GM23338 (cell line): ENCODE data around the gene ADRA2B. TPM values are rescaled to one million over a fixed set of nuclear protein-coding genes. Genes with fewer than 3 reads are reported as not detected.

Experiments
- ATAC-seq: fragments of 200-7000 bp; cut with Tn5 transposase; 3 replicates; pipeline ENCODE4 v1.9.1; 2020
- DNase-seq: peaks from one replicate; pipeline ENCODE4 v3.0.0-alpha.2; 2015; ENCODE audit warnings: low spot score
- H2AFZ ChIP-seq: fragments of 200-600 bp; sonication (generic); 2 replicates; pipeline ENCODE4 v1.8.0; 2016; ENCODE audit warnings: antibody characterized with exemption, mild to moderate bottlenecking, moderate library complexity
- H3F3A ChIP-seq: fragments of 200-600 bp; sonication (generic); replicated peaks from 2 replicates; pipeline ENCODE4 v1.8.0; 2017; ENCODE audit warnings: antibody characterized with exemption, mixed run types, low read depth
- H3K27ac ChIP-seq: fragments of 200-600 bp; sonication (generic); 2 replicates; pipeline ENCODE4 v1.6.1; 2016; ENCODE audit warnings: low read depth
- H3K27me3 ChIP-seq: fragments of 200-600 bp; sonication (generic); 2 replicates; pipeline ENCODE4 v1.8.0; 2016; ENCODE audit warnings: mild to moderate bottlenecking, mixed run types, moderate library complexity; ENCODE audit not compliant: insufficient read depth
- H3K36me3 ChIP-seq: fragments of 200-600 bp; sonication (generic); 2 replicates; pipeline ENCODE4 v1.8.0; 2016; ENCODE audit warnings: mild to moderate bottlenecking; ENCODE audit not compliant: insufficient read depth
- H3K4me1 ChIP-seq: fragments of 200-600 bp; sonication (generic); 2 replicates; pipeline ENCODE4 v1.8.0; 2016; ENCODE audit warnings: mild to moderate bottlenecking, moderate library complexity; ENCODE audit not compliant: insufficient read depth
- H3K4me2 ChIP-seq: fragments of 200-600 bp; sonication (generic); 2 replicates; pipeline ENCODE4 v1.7.1; 2017; ENCODE audit warnings: mixed run types
- H3K4me3 ChIP-seq: fragments of 200-600 bp; sonication (generic); 2 replicates; pipeline ENCODE4 v1.6.1; 2016; ENCODE audit warnings: mixed run types
- H3K79me2 ChIP-seq: fragments of 200-600 bp; sonication (generic); replicated peaks from 2 replicates; pipeline ENCODE4 v1.8.0; 2017; ENCODE audit warnings: mild to moderate bottlenecking; ENCODE audit not compliant: insufficient read depth
- H3K9me2 ChIP-seq: fragments of 200-600 bp; sonication (generic); 2 replicates; pipeline ENCODE4 v1.8.0; 2017; ENCODE audit not compliant: insufficient read depth
- H4K20me1 ChIP-seq: fragments of 200-600 bp; sonication (generic); replicated peaks from 2 replicates; pipeline ENCODE4 v1.8.0; 2017; ENCODE audit warnings: mild to moderate bottlenecking; ENCODE audit not compliant: insufficient read depth
- H3K27ac Mint-ChIP-seq: 2 replicates; pipeline ENCODE4 v1.8.0; 2020; ENCODE audit warnings: inconsistent platforms, mild to moderate bottlenecking, moderate library complexity, mixed read lengths
- H3K27me3 Mint-ChIP-seq: 3 replicates; pipeline ENCODE4 v1.8.0; 2022; ENCODE audit warnings: low read depth, mild to moderate bottlenecking, moderate library complexity, mixed read lengths, inconsistent platforms; ENCODE audit not compliant: insufficient read depth, poor library complexity
- H3K36me3 Mint-ChIP-seq: 3 replicates; pipeline ENCODE4 v1.8.0; 2021; ENCODE audit warnings: low read depth, mild to moderate bottlenecking, inconsistent platforms, moderate library complexity, mixed read lengths
- H3K4me1 Mint-ChIP-seq: 3 replicates; pipeline ENCODE4 v1.8.0; 2020; ENCODE audit warnings: mild to moderate bottlenecking, inconsistent platforms, mixed read lengths
- H3K4me3 Mint-ChIP-seq: 3 replicates; pipeline ENCODE4 v1.8.0; 2021; ENCODE audit warnings: moderate library complexity, mild to moderate bottlenecking, inconsistent platforms, mixed read lengths
- H3K9me3 Mint-ChIP-seq: 3 replicates; pipeline ENCODE4 v1.8.0; 2020; ENCODE audit warnings: moderate library complexity, mild to moderate bottlenecking, inconsistent platforms, mixed read lengths
- CREB1 ChIP-seq: fragments of 250-450 bp; sonication (Bioruptor Pico); IDR thresholded peaks from 2 replicates; pipeline ENCODE4 v1.5.0; 2020; ENCODE audit warnings: low read depth, mild to moderate bottlenecking, moderate library complexity
- EZH2 ChIP-seq: fragments of 200-600 bp; sonication (generic); IDR thresholded peaks from one replicate; pipeline ENCODE4 v1.8.0; 2017; ENCODE audit warnings: antibody characterized with exemption, mild to moderate bottlenecking, low read depth; ENCODE audit not compliant: unreplicated experiment
- EZH2phosphoT487 ChIP-seq: fragments of 200-600 bp; sonication (generic); IDR thresholded peaks from one replicate; pipeline ENCODE4 v1.8.1; 2018; ENCODE audit warnings: antibody characterized with exemption; ENCODE audit not compliant: unreplicated experiment
- NANOG ChIP-seq: IDR thresholded peaks from 2 replicates; pipeline ENCODE4 v1.6.1; 2016; ENCODE audit warnings: antibody characterized with exemption, borderline replicate concordance
- POLR2AphosphoS5 ChIP-seq: IDR thresholded peaks from 2 replicates; pipeline ENCODE4 v1.6.1; 2016; ENCODE audit warnings: antibody characterized with exemption, low read depth
- STAT1 ChIP-seq: IDR thresholded peaks from one replicate; pipeline ENCODE4 v1.6.1; 2016; ENCODE audit warnings: antibody characterized with exemption; ENCODE audit not compliant: unreplicated experiment
- ZNF331 ChIP-seq: fragments of 250-450 bp; sonication (Bioruptor Pico); IDR thresholded peaks from 2 replicates; pipeline ENCODE4 v1.5.0; 2020; ENCODE audit warnings: low read depth, mild to moderate bottlenecking, moderate library complexity
- polyA plus RNA-seq: library from polyadenylated mRNA; unstranded; fragments of >200 nt; fragmentation: Nextera tagmentation; extraction: Ambion mirVana; gene quantifications from 2 replicates; pipeline ENCODE4 v1.2.1, GENCODE V29; 2016
- total RNA-seq: library from RNA; depleted of rRNA; stranded (reverse); fragments of >200 nt; shearing (Covaris generic); gene quantifications from 2 replicates; pipeline ENCODE4 v1.2.3, GENCODE V29; 2014
- TF ChIP-seq, protein P1 (sequence below): IDR thresholded peaks from one replicate; pipeline ENCODE4 v1.6.1; 2018; ENCODE audit warnings: antibody characterized with exemption; ENCODE audit not compliant: unreplicated experiment
- TF ChIP-seq, protein P2 (sequence below): IDR thresholded peaks from 2 replicates; pipeline ENCODE4 v1.6.1; 2016; ENCODE audit warnings: antibody characterized with exemption
- TF ChIP-seq, protein P3 (sequence below): fragments of 250-450 bp; sonication (Bioruptor Pico); IDR thresholded peaks from 2 replicates; pipeline ENCODE4 v1.5.0; 2020; ENCODE audit warnings: mild to moderate bottlenecking, moderate library complexity

The ADRA2B gene
- total and polyA plus RNA-seq, 2 experiments from 2014 or later, result 1.7 to 5.9 TPM

DNA sequence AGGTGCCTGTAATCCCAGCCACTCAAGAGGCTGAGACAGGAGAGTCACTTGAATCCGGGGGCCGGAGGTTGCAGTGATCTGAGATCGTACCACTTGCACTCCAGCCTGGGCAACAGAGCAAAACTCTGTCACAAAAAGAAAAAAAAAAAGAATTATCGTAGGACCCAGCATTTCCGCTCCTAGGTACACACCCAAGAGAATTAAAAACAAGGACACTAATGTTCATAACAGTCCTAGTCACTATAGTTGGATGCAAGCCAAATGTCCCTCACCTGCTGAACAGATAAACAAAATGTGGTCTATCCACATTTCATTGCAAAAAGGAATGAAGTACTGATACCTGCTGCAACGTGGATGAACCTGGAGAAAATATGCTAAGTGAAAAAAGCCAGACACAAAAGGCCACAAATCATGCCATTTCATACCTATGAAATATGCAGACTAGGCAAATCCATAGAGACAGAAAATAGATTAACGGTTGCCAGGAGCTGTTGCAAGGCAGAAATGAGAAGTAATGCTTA lies 21.2 kb downstream of the ADRA2B start:
- no peaks in the 10 kb centered on the region for H3K9me3 Mint-ChIP-seq
- H3K4me3 Mint-ChIP-seq, result no peak overlapping the region
- no peak overlapping the region for H3K4me3 ChIP-seq
- H2AFZ ChIP-seq, result no peak overlapping the region
- TF ChIP-seq ZNF331 (no peak), EZH2phosphoT487 (no peak), POLR2AphosphoS5 (no peak)
- H3K4me2 ChIP-seq, result no peak overlapping the region
- no peaks in the 10 kb centered on the region for H3K36me3 ChIP-seq
- no peak overlapping the region for H3K27ac ChIP-seq
- H3K36me3 Mint-ChIP-seq, result no peaks in the 10 kb centered on the region; the same call in 2 of the 3 replicates
- no peaks in the 10 kb centered on the region for H4K20me1 ChIP-seq
- no peak for ATAC-seq
- H3K4me1 Mint-ChIP-seq, result peaks cover 18% of the 10 kb centered on the region
- H3K9me2 ChIP-seq, result no peaks in the 10 kb centered on the region; the same call in 1 of the 2 replicates
- H3K27me3 ChIP-seq, result no peaks in the 10 kb centered on the region
- peaks cover 9% of the 10 kb centered on the region for H3K27me3 Mint-ChIP-seq
- peaks cover 14% of the 10 kb centered on the region; the same call in 1 of the 2 replicates for H3K4me1 ChIP-seq
- H3F3A ChIP-seq, result no peaks in the 10 kb centered on the region
- H3K27ac Mint-ChIP-seq, result no peak overlapping the region
- DNase-seq, result no peak
- H3K79me2 ChIP-seq, result no peaks in the 10 kb centered on the region

DNA sequence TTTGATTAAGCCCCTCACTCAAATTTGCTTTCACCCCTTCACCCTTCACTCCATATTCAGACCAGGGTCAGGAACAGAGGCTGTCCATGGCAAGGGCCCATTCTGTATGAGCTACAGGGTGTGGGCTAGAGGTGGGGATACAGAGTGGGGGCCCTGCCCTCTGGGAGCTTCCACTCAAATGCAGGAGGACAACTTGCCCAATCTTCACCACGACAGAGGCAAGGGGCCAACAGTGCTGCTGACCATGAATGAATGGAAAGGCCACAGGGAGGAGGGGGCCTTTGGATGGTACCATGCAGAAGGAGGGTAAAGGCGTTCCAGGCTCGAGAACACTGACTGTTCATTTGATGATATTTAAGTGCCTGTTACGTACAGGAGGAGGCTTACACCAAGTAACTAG lies 22.8 kb downstream of the ADRA2B start:
- Mint-ChIP-seq H3K36me3 (no peaks in the 10 kb centered on the region; the same call in 2 of the 3 replicates), H3K9me3 (no peaks in the 10 kb centered on the region), H3K4me3 (no peak overlapping the region), H3K4me1 (peaks cover 21% of the 10 kb centered on the region), H3K27me3 (peaks cover 9% of the 10 kb centered on the region), H3K27ac (no peak overlapping the region)
- H4K20me1 ChIP-seq, result no peaks in the 10 kb centered on the region
- H2AFZ ChIP-seq, result no peak overlapping the region
- TF ChIP-seq EZH2 (no peak), STAT1 (no peak), CREB1 (CRISPR knock-in tag) (no peak), ZNF331 (no peak), POLR2AphosphoS5 (no peak), NANOG (no peak)
- TF ChIP-seq, protein P1, sequence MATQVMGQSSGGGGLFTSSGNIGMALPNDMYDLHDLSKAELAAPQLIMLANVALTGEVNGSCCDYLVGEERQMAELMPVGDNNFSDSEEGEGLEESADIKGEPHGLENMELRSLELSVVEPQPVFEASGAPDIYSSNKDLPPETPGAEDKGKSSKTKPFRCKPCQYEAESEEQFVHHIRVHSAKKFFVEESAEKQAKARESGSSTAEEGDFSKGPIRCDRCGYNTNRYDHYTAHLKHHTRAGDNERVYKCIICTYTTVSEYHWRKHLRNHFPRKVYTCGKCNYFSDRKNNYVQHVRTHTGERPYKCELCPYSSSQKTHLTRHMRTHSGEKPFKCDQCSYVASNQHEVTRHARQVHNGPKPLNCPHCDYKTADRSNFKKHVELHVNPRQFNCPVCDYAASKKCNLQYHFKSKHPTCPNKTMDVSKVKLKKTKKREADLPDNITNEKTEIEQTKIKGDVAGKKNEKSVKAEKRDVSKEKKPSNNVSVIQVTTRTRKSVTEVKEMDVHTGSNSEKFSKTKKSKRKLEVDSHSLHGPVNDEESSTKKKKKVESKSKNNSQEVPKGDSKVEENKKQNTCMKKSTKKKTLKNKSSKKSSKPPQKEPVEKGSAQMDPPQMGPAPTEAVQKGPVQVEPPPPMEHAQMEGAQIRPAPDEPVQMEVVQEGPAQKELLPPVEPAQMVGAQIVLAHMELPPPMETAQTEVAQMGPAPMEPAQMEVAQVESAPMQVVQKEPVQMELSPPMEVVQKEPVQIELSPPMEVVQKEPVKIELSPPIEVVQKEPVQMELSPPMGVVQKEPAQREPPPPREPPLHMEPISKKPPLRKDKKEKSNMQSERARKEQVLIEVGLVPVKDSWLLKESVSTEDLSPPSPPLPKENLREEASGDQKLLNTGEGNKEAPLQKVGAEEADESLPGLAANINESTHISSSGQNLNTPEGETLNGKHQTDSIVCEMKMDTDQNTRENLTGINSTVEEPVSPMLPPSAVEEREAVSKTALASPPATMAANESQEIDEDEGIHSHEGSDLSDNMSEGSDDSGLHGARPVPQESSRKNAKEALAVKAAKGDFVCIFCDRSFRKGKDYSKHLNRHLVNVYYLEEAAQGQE, result no peak
- TF ChIP-seq, protein P2, sequence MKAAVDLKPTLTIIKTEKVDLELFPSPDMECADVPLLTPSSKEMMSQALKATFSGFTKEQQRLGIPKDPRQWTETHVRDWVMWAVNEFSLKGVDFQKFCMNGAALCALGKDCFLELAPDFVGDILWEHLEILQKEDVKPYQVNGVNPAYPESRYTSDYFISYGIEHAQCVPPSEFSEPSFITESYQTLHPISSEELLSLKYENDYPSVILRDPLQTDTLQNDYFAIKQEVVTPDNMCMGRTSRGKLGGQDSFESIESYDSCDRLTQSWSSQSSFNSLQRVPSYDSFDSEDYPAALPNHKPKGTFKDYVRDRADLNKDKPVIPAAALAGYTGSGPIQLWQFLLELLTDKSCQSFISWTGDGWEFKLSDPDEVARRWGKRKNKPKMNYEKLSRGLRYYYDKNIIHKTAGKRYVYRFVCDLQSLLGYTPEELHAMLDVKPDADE, result no peak
- TF ChIP-seq, protein P3, sequence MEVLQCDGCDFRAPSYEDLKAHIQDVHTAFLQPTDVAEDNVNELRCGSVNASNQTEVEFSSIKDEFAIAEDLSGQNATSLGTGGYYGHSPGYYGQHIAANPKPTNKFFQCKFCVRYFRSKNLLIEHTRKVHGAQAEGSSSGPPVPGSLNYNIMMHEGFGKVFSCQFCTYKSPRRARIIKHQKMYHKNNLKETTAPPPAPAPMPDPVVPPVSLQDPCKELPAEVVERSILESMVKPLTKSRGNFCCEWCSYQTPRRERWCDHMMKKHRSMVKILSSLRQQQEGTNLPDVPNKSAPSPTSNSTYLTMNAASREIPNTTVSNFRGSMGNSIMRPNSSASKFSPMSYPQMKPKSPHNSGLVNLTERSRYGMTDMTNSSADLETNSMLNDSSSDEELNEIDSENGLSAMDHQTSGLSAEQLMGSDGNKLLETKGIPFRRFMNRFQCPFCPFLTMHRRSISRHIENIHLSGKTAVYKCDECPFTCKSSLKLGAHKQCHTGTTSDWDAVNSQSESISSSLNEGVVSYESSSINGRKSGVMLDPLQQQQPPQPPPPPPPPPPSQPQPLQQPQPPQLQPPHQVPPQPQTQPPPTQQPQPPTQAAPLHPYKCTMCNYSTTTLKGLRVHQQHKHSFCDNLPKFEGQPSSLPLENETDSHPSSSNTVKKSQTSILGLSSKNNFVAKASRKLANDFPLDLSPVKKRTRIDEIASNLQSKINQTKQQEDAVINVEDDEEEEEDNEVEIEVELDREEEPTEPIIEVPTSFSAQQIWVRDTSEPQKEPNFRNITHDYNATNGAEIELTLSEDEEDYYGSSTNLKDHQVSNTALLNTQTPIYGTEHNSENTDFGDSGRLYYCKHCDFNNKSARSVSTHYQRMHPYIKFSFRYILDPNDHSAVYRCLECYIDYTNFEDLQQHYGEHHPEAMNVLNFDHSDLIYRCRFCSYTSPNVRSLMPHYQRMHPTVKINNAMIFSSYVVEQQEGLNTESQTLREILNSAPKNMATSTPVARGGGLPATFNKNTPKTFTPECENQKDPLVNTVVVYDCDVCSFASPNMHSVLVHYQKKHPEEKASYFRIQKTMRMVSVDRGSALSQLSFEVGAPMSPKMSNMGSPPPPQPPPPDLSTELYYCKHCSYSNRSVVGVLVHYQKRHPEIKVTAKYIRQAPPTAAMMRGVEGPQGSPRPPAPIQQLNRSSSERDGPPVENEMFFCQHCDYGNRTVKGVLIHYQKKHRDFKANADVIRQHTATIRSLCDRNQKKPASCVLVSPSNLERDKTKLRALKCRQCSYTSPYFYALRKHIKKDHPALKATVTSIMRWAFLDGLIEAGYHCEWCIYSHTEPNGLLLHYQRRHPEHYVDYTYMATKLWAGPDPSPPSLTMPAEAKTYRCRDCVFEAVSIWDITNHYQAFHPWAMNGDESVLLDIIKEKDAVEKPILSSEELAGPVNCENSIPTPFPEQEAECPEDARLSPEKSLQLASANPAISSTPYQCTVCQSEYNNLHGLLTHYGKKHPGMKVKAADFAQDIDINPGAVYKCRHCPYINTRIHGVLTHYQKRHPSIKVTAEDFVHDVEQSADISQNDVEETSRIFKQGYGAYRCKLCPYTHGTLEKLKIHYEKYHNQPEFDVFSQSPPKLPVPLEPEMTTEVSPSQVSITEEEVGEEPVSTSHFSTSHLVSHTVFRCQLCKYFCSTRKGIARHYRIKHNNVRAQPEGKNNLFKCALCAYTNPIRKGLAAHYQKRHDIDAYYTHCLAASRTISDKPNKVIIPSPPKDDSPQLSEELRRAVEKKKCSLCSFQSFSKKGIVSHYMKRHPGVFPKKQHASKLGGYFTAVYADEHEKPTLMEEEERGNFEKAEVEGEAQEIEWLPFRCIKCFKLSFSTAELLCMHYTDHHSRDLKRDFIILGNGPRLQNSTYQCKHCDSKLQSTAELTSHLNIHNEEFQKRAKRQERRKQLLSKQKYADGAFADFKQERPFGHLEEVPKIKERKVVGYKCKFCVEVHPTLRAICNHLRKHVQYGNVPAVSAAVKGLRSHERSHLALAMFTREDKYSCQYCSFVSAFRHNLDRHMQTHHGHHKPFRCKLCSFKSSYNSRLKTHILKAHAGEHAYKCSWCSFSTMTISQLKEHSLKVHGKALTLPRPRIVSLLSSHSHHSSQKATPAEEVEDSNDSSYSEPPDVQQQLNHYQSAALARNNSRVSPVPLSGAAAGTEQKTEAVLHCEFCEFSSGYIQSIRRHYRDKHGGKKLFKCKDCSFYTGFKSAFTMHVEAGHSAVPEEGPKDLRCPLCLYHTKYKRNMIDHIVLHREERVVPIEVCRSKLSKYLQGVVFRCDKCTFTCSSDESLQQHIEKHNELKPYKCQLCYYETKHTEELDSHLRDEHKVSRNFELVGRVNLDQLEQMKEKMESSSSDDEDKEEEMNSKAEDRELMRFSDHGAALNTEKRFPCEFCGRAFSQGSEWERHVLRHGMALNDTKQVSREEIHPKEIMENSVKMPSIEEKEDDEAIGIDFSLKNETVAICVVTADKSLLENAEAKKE (CRISPR knock-in tag), result no peak
- no peak overlapping the region for H3K27ac ChIP-seq
- peaks cover 7% of the 10 kb centered on the region; the same call in 1 of the 2 replicates for H3K4me1 ChIP-seq
- H3K36me3 ChIP-seq, result no peaks in the 10 kb centered on the region
- no peaks in the 10 kb centered on the region for H3K27me3 ChIP-seq
- ATAC-seq, result no peak
- no peak overlapping the region for H3K4me3 ChIP-seq
- no peak for DNase-seq
- no peak overlapping the region for H3K4me2 ChIP-seq
- no peaks in the 10 kb centered on the region for H3K79me2 ChIP-seq
- no peaks in the 10 kb centered on the region; the same call in 1 of the 2 replicates for H3K9me2 ChIP-seq
- H3F3A ChIP-seq, result no peaks in the 10 kb centered on the region
